SHP77 (cell line): ENCODE results near the gene DNAJC30.
"Not testable (repeated sequence)": the region's sequence is repeated elsewhere in the genome, so short reads cannot be mapped to it uniquely, and the experiment has no call there.

ENCODE experiments used
- DNase-seq, 2 experiments: peaks; one replicate each; lab custom pipeline; 2025; lab: John Stamatoyannopoulos, UW

The DNAJC30 gene

DNA sequence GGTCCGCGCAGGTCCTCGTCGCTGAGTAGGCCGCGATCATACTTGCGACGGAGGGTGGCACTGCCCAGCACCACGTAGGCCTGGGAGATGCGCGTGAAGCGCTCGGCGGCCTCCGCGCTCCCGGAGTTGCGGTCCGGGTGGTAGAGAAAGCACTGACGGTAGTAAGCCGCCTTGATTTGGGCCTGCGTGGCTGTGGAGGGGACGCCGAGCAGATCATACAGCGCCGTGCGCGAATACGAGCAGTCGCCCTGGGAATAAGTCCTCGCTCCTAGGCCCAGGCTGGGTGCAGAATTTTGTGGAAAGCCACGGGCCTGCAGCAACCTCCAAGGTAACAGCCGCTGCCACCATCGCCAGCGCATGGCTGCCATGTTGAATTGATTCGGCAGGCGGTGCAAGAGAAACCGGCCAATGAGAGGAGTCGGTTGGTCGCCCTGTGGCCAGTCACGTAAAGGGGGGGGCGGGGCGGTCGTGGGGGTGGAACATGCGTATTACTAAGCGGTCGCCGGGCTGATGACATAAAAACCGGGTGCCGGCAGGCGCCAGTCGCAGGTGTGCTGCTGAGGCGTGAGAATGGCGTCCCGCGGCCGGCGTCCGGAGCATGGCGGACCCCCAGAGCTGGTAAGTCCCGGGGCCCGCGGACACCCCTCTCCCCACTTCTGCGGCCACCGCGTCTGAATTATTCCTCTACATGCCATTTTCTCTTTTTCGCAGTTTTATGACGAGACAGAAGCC, at the start of gene DNAJC30, which contains the start of gene BUD23:
DNAJC30 (minus strand) TSS at position 398 of the 732 bp plus-strand sequence; CDS start at position 368, 30 bp downstream.
BUD23 (plus strand) TSS at position 542 of the 732 bp plus-strand sequence; CDS start at position 571, 29 bp downstream.
- DNase-seq = peak; percentile 93 to 96

DNA sequence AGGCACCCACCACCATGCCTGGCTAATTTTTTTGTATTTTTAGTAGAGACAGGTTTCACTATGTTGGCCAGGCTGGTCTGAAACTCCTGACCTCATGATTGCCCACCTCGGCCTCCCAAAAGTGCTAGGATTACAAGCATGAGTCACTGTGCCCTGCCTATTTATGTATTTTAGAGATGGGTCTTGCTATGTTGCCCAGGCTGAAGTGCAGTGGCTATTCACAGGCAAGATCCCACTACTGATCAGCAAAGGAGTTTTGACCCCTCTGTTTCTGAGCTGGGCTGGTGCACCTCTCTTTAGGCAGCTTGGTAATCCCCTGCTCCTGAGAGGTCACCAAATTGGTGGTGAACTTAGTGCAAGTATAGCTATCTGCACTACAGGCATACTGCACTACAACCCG, 49.1 kb upstream of the DNAJC30 start:
- DNase-seq = no peak

DNA sequence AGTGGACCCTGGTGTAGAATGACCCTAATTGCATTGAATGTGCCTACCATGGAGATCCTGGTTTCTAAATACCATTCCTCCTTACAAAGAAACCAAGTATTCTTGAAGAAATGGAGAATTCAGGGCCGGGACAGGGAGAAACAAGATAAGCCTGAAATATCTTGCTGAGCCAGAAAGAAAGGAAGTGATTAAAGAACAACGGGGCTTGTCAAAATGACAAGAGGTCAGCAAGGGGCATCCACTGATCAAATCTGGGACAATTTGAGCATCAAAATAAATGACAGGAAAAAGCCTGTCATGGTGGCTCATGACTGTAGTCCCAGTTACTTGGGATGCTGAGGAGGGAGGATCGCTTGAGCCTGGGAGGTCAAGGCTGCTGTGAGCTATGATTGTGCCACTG, 47.2 kb upstream of the DNAJC30 start:
- no peak for DNase-seq

DNA sequence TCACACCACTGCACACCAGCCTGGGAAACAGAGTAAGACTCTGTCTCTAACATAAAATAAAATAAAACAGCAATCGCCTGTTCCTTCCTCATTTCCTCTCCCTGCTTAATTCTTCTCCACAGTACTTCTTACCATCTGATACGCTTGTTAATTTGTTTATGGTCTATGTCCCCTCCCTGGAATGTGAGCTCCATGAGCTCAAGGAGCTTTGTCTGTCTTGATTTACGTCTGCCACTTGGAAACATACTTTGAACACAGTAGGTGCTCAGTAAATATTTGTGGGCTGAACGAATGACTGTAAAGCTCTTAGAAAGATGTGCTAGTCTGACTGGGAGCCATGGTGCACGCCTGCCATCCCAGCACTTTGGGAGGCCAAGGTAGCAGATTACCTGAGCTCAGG, 45.3 kb upstream of the DNAJC30 start:
- no peak for DNase-seq

DNA sequence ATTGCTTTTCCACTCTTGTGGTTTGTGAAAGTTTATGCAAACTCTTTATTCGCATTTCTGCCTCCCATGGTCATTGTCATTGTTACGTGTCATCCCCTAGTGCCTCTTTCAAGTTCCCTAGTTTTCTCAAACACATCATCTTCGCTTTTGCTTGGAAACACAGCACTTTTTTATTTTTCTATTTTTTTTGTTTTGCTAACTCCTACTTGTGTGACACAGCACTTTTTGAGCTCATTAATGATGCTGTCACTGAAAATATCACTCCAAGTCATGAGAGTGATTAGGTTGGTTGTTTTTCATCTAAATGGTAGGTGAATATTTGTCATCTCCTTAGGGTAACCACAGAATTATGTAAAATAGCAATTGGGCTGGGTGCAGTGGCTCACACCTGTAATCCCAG, 44.7 kb upstream of the DNAJC30 start:
- no peak for DNase-seq

DNA sequence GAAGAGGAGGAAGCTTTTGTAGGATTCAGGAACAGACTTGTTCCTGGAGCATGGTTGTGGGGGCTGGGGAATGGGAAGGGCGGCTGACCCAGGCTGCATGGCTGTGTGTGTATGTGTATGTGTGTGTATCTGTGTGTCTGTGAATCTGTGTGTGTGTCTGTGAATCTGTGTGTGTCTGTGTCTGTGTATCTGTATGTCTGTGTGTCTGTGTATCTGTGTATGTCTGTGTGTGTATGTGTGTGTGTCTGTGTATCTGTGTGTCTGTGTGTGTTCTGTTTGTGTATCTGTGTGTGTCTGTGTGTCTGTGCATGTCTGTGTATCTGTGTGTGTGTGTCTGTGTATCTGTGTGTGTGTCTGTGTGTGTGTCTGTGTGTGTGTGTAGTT, 42.8 kb upstream of the DNAJC30 start:
- DNase-seq = no peak

DNA sequence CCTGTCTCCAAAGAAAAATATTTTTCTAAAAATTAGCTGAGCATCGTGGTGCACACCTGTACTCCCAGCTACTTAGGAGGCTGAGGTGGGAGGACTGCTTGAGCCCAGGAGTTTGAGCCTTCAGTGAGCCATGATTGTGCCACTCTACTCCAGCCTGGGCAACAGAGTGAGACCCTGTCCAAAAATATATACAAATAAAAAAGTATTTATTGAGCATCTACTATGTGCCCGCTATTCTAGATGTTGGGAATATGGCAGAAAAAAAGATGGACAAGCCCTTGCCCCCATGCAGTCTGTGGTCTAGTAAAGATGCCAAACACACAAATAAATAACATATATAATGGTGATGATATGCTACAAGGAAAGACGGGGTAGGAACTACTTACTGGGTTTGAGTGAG, 40.6 kb upstream of the DNAJC30 start:
- DNase-seq = no peak

DNA sequence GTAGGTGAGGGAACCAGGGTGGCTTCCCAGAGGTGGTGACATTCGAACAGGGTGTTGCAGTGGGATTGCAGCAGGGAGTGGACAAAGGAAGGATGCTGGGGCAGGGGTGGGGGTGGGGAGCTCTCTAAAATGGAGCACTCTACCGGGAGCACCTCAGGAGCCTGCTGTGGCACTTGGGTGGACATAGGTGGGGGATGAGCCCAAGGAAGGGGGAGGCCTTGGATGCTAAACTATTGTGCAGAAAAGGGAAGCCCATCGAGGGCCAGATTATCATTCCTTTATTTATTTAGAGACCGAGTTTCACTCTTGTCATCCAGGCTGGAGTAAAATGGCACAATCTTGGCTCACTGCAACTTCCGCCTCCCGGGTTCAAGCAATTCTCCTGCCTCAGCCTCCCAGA, 39.5 kb upstream of the DNAJC30 start:
- no peak for DNase-seq

DNA sequence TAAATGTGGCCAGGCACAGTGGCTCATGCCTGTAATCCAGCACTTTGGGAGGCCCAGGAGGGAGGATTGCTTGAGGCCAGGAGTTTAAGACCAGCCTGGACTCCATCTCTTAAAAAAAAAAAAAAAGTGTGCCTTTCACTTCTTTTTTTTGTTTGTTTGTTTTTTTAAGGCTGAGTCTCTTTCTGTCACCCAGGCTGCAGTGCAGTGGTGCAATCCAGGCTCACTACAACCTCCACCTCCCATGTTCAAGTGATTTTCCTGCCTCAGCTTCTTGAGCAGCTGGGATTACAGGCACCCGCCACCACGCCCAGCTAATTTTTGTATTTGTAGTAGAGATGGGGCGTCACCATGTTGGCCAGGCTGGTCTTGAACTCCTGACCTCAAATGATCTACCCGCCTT, 38.9 kb upstream of the DNAJC30 start:
- DNase-seq = not testable (repeated sequence)

DNA sequence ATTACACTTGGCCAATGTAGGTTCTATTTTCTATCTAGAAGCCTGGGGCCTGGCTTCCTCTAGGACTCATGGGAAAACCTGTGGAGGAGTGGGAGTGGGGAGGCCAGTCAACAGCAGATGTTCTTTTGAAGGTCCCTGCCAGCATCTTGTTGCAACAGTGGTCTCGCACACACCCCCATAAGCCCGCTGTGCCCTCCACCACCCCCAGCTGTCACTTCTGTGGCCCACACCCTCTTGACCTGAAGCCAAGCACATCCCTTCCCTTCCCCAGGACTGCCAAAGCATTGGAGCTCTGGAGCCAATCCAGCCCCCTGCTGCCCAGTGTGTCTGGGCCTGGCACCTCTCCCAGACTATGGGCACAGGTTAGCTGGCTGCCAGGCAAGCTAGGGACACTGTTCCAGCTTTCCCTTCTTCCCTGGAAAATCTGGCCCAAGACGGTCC, 38.1 kb upstream of the DNAJC30 start:
- no peak for DNase-seq

DNA sequence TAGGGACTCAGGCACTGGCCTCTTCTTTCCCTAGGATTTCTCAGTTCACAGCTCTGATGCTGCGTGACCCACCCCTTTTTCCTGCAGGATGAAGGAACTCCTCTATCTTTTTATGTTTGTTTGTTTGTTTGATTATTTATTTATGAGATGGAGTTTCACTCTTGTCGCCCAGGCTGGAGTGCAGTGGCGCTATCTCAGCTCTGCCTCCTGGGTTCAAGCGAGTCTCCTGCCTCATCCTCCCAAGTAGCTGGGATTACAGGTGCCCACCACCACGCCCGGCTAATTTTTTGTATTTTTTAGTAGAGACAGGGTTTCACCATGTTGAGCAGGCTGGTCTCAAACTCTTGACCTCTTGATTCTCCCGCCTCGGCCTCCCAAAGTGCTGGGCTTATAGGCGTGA, 37.2 kb upstream of the DNAJC30 start:
- DNase-seq = not testable (repeated sequence)

DNA sequence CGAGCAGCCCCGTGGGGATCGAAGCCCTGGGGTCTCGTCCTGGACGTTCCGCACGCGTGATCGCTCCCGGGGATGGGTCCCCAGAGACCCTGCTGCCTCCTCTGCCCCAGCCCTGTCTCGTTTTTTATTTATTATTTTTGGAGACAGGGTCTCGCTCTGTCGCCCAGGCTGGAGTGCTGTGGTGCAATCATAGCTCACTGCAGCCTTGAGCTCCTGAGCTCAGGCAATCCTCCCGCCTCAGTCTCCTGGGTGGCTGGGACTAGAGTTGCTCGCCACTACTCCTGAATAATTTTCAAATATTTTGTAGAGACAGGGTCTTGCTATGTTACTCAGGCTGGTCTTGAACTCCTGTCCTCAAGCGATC, 36.5 kb upstream of the DNAJC30 start:
- no peak for DNase-seq

DNA sequence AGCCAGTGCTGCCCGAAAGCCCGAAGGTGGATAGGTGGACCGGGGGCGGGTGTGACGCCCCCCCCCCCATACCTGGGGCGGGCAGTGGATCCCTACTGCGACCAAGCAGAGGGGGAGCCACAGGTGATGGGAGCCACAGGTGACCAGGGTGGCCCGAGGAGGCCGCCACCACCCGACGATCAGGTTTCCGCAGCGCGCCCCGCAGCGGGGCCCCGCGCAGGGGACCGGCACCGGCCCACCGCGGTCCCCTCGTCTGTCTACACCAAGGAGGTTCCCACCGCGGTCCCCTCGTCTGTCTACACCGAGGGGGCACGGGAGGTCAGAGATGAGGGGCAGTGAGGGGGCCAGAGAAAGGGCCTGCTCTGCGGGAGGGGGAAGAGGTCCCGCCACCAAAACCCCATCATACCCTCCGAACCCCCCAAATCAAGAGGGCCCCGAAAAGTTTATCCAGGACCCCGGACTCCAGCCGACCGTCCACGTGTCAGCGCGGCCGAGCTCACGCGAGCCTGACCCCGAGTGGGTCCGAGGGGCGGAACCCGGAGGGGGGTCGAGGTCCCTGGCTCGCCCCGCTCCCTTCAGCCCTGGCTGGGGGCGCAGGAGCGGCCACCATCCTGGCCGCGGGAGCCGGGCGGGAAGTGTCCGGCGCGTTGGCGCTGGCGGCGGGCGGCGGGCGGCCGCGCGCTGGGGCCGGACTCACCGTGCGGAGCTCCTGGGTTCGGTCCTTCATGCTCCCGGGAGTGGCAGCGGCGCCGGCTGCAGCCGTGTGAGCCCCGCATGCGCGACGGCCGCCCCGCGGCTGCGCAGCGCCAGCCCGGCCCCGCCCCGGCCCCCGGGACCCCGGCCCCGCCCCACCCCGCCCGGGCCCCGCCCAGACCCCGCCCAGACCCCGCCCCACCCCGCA, 35.9 kb upstream of the DNAJC30 start, which contains the start of gene STX1A:
STX1A (minus strand) TSS at position 765 of the 901 bp plus-strand sequence; CDS start at position 727, 38 bp downstream.
- DNase-seq = peak in 1 of 2 experiments; percentile 57

DNA sequence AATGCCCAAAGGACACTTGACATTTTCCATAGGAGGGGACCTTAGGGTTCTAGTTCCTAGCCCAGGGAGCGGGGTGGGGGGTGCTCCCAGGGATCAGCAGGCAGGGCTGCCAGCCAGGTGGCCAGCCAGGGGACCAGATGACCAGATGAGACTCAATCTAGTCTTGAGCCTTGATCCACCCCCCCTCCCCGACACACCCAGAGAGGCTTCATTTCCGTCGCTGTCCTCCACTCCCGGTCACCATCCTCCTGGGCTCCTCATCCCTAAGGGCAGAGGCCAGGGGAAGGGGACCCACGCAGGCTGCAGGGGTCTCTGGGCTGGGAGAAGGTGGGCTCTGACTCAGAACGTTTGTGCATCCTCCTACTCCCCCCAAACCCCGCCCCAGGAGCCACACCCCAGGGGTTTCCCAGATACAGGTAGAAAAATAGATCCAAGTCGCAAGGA, 35.2 kb upstream of the DNAJC30 start:
- DNase-seq = no peak

DNA sequence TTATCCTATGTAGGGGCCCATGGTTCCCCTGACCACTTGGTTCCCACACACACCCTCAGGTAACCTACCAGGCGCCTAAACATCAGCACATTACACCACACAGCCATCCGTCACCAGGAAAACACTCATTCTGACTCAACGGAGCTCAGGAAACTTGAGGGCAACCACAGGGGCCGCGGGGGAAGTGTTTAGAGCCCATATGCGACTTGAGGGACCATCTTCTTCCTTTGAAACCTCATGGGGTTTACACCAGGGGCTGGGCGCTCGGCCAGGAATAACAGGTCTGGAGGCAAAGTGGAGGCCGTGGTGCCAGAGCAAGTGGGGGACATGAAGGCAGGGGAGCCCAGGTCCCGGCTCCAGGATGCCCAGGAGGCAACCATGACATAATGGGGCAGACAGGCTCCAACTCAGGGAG, 34.7 kb upstream of the DNAJC30 start:
- DNase-seq = no peak

DNA sequence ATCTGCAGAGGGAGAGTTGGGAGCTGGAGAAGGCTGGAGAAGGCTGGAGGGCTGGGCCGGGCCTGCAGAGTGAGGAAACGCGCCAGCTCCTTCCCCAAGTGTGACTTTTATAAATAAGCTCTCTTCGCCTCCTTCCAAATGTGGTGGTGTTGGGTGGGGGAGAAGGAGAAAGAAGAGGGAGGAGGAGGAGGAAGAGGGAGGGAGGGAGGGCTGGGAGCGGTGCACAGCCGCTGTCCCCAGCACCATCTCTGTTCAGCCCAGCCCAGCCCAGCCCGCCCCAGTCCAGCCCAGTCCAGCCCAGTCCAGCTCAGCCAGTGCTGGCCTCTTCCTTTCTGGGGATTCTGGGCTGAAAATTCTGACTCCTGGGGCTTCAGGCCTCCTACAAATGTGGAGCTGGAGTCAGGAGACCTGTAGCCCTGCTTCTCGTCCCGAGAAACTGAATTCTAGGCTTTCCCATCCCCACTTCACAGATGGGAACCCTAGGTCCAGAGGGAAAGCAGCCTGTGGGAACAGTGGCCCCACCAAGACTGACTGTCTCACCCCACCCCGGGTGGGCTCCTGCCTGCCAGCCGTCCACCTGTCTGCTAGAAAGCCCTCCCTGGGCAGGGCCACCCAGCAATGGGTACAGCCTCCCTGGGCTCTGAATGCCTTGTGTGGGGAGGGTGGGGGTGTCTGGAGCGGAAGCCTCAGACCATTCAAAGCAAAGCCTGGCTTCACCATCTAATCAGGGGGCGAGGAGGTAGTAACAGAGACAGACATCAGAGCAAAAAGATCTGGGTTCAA, 34.0 kb upstream of the DNAJC30 start:
- DNase-seq = no peak

DNA sequence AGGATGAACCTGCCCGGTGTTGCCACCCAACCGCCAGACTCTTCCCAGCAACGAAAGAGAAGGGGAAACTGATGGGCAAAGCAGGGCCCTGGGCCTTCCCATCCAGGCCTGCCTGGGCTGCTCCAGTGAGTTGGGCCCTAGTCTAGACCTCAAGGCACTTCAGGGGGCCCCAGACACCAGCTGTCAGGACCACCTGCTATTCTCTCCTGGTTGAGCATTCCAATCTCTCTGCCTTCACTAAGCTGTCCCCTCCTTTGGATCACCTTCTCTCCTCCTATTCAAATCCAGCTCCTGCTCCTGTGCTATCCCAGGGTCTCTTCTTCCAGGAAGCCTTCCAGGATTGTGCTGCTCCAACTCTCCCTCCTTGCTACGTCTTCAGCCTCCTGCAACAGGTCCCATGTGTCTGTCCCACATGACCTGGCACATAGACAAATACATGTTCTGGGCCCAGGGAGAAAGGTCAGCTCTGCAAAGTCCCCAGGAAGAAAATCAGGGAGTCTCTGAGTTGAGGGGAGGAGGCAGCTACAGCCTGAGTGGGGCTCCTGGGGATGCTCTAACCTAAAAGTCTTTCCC, 33.2 kb upstream of the DNAJC30 start:
- no peak for DNase-seq

DNA sequence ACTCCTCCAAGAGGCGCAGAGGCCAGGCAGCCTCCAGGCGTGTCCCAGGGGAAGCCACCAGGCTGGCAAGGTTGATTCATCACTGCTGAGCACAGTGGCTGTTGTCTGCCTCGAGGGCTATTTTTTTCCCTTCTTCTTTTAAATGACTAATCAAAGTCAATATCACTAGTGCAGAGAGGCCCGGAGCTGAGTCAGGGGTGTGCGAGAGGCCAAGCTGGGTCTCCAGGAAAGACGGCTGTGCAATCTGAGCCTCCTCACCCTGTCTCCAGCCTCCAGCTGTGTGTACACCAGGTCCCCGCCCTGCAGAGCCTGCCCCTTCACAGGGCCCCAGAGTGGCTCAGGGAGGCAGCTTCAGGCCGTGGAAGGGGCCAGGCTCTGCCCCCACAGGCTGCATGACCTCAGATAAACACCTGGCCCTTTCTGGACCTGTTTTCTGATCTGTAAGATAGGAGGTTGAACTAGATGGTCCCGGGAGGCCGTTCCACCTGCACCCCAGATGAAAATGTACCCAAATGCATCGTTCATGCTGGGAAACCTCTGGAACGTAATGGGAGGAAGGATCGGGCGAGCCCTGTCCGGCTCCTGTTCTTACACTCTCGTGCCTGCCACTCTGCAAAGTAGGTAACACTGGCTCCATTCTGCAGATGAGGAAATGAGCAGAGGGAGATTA, 32.5 kb upstream of the DNAJC30 start:
- DNase-seq = peak; percentile 83 to 90

DNA sequence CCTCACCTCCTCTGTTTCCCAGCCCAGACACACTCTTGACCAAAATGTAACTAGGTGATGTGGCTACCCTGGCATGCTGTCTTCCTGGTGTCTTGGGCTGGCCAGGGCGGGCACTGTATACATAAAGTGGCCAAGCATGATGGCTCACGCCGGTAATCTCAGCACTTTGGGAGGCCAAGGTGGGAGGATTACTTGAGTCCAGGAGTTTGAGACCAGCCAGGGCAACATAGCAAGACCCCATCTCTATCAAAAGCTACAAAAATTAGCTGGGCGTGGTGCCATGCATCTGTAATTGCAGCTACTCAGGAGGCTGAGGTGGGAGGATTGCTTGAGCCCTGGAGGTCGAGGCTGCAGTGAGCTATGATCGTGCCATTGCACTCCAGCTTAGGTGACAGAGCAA, 30.1 kb upstream of the DNAJC30 start:
- not testable (repeated sequence) for DNase-seq

DNA sequence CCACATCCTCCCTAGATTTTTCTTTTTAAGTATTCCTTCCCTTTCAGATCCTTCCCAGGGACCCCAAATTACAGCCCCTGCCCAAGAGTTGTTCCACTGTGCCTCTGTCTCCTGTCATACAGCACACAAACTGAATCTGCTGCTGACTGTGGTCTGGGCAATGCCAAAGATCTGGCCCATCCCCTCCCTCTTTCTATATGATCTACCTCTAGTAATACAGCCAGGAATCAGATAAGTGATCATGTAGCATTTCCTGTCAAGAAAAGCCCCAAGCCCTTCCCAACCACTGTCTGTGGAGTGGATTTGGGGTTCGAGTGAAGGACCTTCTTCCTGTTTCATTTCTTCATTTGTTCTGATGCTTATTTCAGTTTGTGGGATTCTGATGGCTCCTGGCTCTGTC, 29.5 kb upstream of the DNAJC30 start:
- DNase-seq = no peak

DNA sequence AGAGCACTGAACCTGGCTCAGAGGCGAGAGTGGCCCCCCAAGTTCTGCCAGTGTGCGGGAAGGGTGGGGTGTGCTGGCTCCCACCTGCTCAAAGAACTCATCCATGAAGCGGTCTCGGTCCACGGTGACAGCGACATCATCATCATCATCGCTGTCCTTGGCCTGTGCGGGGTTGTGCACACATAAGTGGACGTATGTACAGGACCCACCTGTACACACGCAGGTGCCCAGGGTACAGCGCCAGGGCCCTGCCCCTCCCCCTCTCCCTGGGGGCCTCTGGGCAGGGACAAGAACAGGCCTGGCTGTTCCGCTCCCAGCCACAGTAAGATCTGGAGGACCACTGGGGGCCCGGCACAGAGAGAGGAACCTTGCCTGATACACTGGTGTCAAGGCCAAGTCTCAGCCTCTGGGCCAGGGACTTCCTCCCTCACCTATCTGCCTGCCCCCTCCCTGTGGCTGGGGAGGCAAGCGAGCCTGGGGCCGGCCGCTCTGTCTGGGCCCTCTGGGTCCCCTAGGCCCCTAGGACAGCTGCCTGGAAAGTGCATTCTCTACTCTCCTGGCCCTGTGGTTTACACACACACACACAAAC, 25.8 kb upstream of the DNAJC30 start:
- no peak for DNase-seq
